Ectodermal cell (in vitro differentiated cells): ENCODE measurements around the gene ACVR2B.

Experiments used
- H3K27ac ChIP-seq: 2 replicates; pipeline ENCODE4 v1.7.0; 2013; ENCODE audit warnings: mild to moderate bottlenecking, low read depth, low read length; ENCODE audit not compliant: insufficient read depth, poor library complexity, severe bottlenecking
- H3K27me3 ChIP-seq: 2 replicates; pipeline ENCODE4 v1.7.0; 2013; ENCODE audit warnings: mild to moderate bottlenecking, low read length; ENCODE audit not compliant: insufficient read depth, control insufficient read depth, poor library complexity, severe bottlenecking
- H3K36me3 ChIP-seq: one replicate; pipeline ENCODE4 v1.7.0; 2013; ENCODE audit warnings: low read length; ENCODE audit not compliant: control insufficient read depth, insufficient read depth
- H3K4me1 ChIP-seq: one replicate; pipeline ENCODE4 v1.7.0; 2013; ENCODE audit warnings: low read length; ENCODE audit not compliant: control insufficient read depth, insufficient read depth
- H3K4me3 ChIP-seq: 2 replicates; pipeline ENCODE4 v1.7.0; 2013; ENCODE audit warnings: low read depth, low read length, control low read depth; ENCODE audit not compliant: insufficient read depth
- H3K9me3 ChIP-seq: 2 replicates; pipeline ENCODE4 v1.7.0; 2013; ENCODE audit warnings: mild to moderate bottlenecking, low read length, moderate library complexity; ENCODE audit not compliant: control insufficient read depth
- WGBS, 2 experiments: methylation state at CpG; one replicate each; pipeline ENCODE4 v1.1.7; 2013; ENCODE audit warnings: missing lambda C conversion rate in 2 of 2; 5-methylcytosine and 5-hydroxymethylcytosine counted together

Gene ACVR2B

DNA sequence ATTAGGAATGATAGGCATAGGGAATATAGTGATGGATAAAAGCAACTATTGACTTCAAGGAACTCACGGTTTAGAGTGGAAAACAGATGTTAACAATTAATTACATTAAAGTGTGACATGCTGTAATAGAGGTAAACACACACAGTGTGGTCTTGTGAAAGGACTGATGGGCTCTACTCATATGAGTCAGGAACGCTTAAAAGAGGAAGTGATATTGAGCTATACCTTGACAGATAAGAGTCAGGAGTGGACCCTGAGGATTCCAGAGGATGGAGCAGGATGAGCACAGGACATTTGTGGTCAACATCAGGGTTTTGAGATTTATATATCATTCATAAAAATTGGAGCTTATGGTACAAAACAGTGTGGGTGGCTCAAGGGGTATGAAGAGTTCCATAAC, 53.4 kb downstream of the ACVR2B start:
- Histone ChIP-seq H3K27me3 (no peaks in the 10 kb centered on the region), H3K9me3 (no peaks in the 10 kb centered on the region), H3K36me3 (no peaks in the 10 kb centered on the region), H3K4me3 (no peak overlapping the region), H3K4me1 (no peaks in the 10 kb centered on the region), H3K27ac (no peak overlapping the region)
- WGBS, 2 experiments, result 93 to 99% methylated on average over 2 of the region's 2 CpGs

DNA sequence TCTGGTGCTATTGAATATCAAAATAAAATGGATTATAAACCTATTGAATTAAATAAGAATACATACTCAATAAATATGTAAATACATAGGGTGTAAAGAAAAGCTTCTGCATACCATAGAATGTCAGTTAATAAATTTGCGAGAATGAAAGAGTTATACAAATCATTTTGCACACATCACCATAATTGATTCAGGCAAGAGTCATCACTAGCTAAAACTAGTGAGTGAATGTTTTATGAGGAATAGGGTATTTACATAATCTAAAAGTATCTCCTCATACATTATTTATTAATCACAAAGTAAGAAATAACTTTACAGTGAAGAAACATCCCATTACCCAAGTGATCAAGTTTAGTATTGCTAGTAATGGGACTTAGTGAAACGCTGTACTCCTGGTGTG, 56.0 kb downstream of the ACVR2B start:
- 89 to 100% methylated on average over 1 of the region's 2 CpGs for WGBS, 2 experiments
- Histone ChIP-seq H3K4me1 (no peaks in the 10 kb centered on the region), H3K4me3 (no peak overlapping the region), H3K27me3 (no peaks in the 10 kb centered on the region), H3K27ac (no peak overlapping the region), H3K36me3 (peaks cover 5% of the 10 kb centered on the region), H3K9me3 (no peaks in the 10 kb centered on the region)

DNA sequence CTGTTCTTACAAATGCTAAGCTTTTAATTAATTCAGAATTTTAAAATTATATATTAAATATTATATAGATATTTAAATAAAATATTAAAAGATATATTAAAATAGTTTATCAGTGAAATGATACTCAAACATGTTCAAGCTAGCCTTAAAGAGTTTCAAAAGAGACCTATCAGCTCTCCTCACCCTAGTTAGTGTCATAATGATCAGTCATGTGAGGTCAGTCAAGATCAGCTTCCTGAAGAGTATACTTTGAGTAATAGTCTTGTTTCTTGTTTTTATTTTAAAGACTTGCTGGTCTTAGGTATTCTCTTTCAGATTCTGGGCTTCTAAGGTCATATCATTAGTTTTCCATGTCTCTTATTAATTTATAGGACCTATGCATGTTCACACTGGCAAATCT, 56.9 kb downstream of the ACVR2B start:
- no peak overlapping the region for H3K27ac ChIP-seq
- no peak overlapping the region for H3K4me3 ChIP-seq
- H3K27me3 ChIP-seq, result no peaks in the 10 kb centered on the region
- H3K36me3 ChIP-seq, result peaks cover 5% of the 10 kb centered on the region
- H3K9me3 ChIP-seq, result no peaks in the 10 kb centered on the region
- H3K4me1 ChIP-seq, result no peaks in the 10 kb centered on the region

DNA sequence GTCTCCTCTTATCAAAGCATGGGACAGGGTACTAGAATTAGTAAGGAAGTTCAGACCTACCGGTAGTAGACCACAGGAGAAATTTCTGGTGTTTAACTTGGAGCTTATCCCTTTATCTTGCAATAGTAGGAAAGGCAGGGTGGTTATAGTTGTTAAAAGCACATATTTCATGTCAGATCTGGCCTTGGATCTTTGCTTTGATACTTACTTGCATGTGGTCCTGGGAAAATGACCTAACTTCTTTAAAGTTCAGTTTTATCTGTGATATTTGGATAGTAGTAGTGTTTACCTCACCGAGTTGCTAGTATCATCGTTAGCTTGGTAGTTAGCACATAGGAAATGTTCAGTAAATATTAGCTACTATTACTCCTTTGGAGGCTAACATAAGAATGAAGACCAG, 57.9 kb downstream of the ACVR2B start:
- Histone ChIP-seq H3K27ac (no peak overlapping the region), H3K36me3 (peaks cover 5% of the 10 kb centered on the region), H3K4me1 (no peaks in the 10 kb centered on the region), H3K4me3 (no peak overlapping the region), H3K9me3 (no peaks in the 10 kb centered on the region), H3K27me3 (no peaks in the 10 kb centered on the region)
- 96 to 97% methylated on average over 3 of the region's 3 CpGs for WGBS, 2 experiments

DNA sequence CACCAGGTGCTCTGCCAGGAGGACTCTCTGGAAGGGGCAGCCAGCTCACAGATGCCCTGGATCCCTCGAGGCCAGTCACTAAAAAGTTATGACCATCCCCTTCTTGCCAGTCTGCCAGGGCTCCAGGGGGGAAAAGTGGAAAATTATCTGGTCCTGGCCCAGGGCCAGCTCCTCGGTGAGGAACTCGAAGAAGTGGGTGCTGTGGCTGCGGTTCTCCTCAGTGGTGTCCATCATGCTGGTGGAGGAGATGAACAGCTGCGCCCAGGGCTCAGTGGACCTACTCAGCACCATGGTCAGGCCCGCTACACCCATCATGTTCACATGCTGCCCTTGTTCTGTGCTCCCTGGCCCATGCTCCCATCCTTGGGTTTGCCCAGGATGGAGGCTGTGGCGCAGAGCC, 61.7 kb downstream of the ACVR2B start:
- Histone ChIP-seq H3K4me3 (no peak overlapping the region), H3K36me3 (peaks cover 7% of the 10 kb centered on the region), H3K27ac (no peak overlapping the region), H3K9me3 (no peaks in the 10 kb centered on the region), H3K4me1 (no peaks in the 10 kb centered on the region), H3K27me3 (no peaks in the 10 kb centered on the region)
- WGBS, 2 experiments, result 97 to 98% methylated on average over 7 of the region's 7 CpGs

DNA sequence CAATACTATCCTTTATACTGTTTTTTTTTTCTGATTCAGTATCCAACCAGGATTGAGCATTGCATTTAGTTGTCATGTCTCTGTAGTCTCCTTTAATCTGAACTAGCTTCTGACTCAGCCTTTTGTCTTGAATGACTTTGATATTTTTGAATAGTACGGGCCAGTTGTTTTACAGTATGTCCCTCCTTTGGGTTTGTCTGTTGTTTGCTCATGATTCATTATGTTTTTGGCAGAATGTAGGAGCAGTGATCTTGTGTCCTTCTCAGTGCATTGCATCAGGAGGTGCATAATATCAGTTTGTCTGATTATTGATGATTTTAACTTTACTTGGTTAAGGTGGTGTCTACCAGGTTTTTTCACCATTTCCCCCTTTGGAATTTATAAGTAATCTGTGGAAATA, 63.0 kb downstream of the ACVR2B start:
- Histone ChIP-seq H3K4me1 (no peaks in the 10 kb centered on the region), H3K9me3 (no peaks in the 10 kb centered on the region), H3K27me3 (no peaks in the 10 kb centered on the region), H3K27ac (no peak overlapping the region), H3K36me3 (peaks cover 7% of the 10 kb centered on the region), H3K4me3 (no peak overlapping the region)
- 50 to 52% methylated on average over 1 of the region's 1 CpG for WGBS, 2 experiments

DNA sequence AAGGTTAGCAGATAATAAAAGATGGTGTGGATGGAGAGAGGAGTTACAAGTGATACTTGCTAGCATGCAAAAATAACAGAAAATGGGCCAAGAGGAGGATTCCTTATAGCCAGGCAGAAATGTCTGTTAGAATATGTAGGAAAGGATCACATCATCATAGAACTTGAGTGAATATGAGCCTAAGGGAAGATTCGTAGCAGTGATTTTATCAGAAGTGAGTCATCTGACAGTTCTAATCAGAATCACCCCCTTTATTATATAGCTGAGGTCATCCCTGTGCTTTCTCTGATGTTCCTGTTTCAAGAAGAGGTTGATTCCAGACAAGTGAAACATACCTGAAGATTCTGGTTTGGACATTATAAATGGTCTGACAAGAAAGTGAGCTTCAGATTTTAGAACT, 65.3 kb downstream of the ACVR2B start:
- Histone ChIP-seq H3K36me3 (peaks cover 6% of the 10 kb centered on the region), H3K27me3 (no peaks in the 10 kb centered on the region), H3K27ac (no peak overlapping the region), H3K4me1 (no peaks in the 10 kb centered on the region), H3K9me3 (no peaks in the 10 kb centered on the region), H3K4me3 (no peak overlapping the region)
- WGBS, 2 experiments, result 80 to 94% methylated on average over 1 of the region's 1 CpG

DNA sequence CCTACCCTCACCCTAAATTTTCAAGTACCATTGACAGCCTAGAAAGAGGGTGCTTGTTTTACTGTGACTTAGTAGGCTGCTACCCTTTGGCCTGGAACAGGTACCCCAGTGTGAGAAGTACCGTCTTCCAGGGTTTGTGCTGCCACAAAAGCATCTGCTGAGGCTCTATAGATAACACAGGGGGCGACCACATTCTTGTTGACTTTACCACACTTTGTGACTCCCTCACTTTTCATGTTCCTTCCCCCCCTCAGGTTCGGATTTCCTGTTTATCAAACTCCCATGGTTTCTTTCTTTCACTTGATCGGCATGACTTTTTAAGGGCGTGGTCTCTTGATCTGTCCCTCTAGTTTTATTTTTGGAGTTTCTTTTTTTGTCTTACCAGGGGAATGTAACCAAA, 66.0 kb downstream of the ACVR2B start:
- peaks cover 8% of the 10 kb centered on the region for H3K36me3 ChIP-seq

DNA sequence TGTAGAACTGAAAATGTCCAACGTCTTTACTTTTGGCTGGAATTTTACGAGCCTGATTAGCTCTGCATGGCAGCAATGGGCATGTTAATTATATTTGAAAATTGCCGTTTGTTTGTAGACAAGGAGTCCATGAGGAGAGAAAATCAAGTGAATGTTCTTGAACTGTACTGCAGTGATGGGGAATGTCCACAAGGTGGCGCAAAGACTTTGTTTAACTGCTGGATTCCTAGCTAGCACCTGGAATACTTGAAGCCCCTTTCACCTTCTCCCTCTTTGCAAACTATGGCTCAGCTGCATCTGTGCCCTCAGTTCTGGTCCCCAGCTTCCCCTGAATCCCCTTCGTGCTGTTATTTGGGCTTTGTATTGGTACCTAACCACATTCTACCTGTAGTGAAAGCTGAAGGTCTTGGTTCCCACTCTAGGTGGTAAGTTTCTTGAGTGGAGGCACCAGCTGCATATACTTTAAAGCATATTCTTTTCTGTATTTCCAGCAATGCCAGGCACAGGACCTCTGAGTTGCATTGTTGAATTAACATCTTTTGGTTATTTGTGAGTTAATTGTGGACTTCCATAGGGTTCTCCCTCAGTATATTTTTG, 67.8 kb downstream of the ACVR2B start:
- Histone ChIP-seq H3K4me1 (no peaks in the 10 kb centered on the region), H3K4me3 (no peak overlapping the region), H3K36me3 (peaks cover 8% of the 10 kb centered on the region), H3K27ac (no peak overlapping the region), H3K9me3 (no peaks in the 10 kb centered on the region), H3K27me3 (no peaks in the 10 kb centered on the region)
- 9 to 13% methylated on average over 5 of the region's 5 CpGs for WGBS, 2 experiments

More for the DNA sequence above, 66.0 kb downstream of the ACVR2B start:
- H3K4me1 ChIP-seq, result no peaks in the 10 kb centered on the region
- no peak overlapping the region for H3K27ac ChIP-seq
- no peak overlapping the region for H3K4me3 ChIP-seq
- H3K9me3 ChIP-seq, result no peaks in the 10 kb centered on the region
- H3K27me3 ChIP-seq, result no peaks in the 10 kb centered on the region
- 43 to 50% methylated on average over 5 of the region's 5 CpGs for whole genome bisulfite sequencing, 2 experiments

DNA sequence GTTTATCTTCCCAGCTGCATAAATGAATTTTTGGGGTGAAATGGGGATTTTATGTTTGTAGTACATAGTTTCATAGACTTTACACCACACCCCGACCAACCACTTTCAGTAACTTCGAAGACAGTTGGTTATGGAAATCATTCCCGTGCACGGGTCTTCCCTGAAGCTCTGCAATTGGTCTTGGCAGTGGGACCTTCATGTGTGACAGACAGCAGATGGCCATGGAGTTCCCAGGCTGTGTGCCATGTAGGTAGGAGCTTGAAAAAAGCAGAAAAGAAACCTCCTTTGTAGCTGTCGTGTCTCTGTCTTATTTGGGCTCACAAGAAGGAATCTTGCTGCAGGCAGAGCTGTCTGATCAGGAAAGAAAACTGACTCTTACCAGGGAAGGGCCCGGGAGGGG, 68.3 kb downstream of the ACVR2B start:
- H3K4me3 ChIP-seq, result no peak overlapping the region
- H3K4me1 ChIP-seq, result no peaks in the 10 kb centered on the region
- WGBS, 2 experiments, result 94 to 98% methylated on average over 6 of the region's 6 CpGs
- H3K36me3 ChIP-seq, result peaks cover 6% of the 10 kb centered on the region
- no peak overlapping the region for H3K27ac ChIP-seq
- no peaks in the 10 kb centered on the region for H3K27me3 ChIP-seq
- no peaks in the 10 kb centered on the region for H3K9me3 ChIP-seq
